Body of pancreas (tissue), 4 donors: ENCODE data around the gene CTXN1. TPM values are rescaled to one million over a fixed set of nuclear protein-coding genes. Genes with fewer than 3 reads are reported as not detected.

Source experiments
- ATAC-seq: fragments of 150-250 bp; one replicate; pipeline ENCODE4 v1.9.1; 2016
- DNase-seq, 4 donors: peaks; one replicate each; pipeline ENCODE4 v3.0.0-alpha.2; 2019
- H3K27ac ChIP-seq, 4 donors: fragments of 200-600 bp; sonication (generic); 1 replicate in 3 of 4; 2 replicates in 1 of 4; pipeline versions ENCODE4 v1.5.1 to v1.6.1; 2016 to 2019; ENCODE audit warnings: mild to moderate bottlenecking in 1 of 4, mixed read lengths in 1 of 4, moderate library complexity in 1 of 4
- H3K27me3 ChIP-seq, 2 donors: fragments of 200-600 bp; sonication (generic); one replicate each; pipeline ENCODE4 v1.6.0; 2016; ENCODE audit warnings: mild to moderate bottlenecking in 1 of 2
- H3K36me3 ChIP-seq, 2 donors: fragments of 200-600 bp; sonication (generic); replicated peaks in 1 of 2; 2 replicates each; pipeline ENCODE4 v1.5.1; 2016; ENCODE audit warnings: low read depth in 2 of 2; ENCODE audit not compliant: insufficient read depth in 1 of 2
- H3K4me1 ChIP-seq: fragments of 200-600 bp; sonication (generic); one replicate; pipeline ENCODE4 v1.6.0; 2016
- H3K4me3 ChIP-seq, 2 donors: fragments of 200-600 bp; sonication (generic); 1 replicate in 1 of 2; 2 replicates in 1 of 2; pipeline ENCODE4 v1.5.1; 2016 to 2019
- H3K9me3 ChIP-seq, 3 donors: fragments of 200-600 bp; sonication (generic); 1 replicate in 2 of 3; 2 replicates in 1 of 3; pipeline ENCODE4 v1.5.1; 2016
- CTCF ChIP-seq, 7 experiments: fragments of 450-650 bp in 4 of 7; fragments of 200-600 bp in 3 of 7; sonication (generic) in 3 of 7; IDR thresholded peaks; one replicate each; pipeline ENCODE4 v1.5.1; 2016 to 2019; ENCODE audit warnings: antibody characterized with exemption in 7 of 7
- POLR2A ChIP-seq, 3 donors: fragments of 450-650 bp; IDR thresholded peaks; one replicate each; pipeline ENCODE4 v1.6.1; 2016; ENCODE audit warnings: antibody characterized with exemption in 3 of 3, mild to moderate bottlenecking in 2 of 3
- WGBS, 2 donors: methylation state at CpG; one replicate each; pipeline ENCODE4 v1.1.5; 2017; 5-methylcytosine and 5-hydroxymethylcytosine counted together
- intact Hi-C: fragments of 100-400 bp; cut with DNase I; formaldehyde crosslinking; loops from one replicate; pipeline ENCODE4 v1.15.1; 2023
- total RNA-seq, 2 donors: library from RNA; depleted of rRNA; stranded (reverse); fragments of >200 nt; gene quantifications; one replicate each; pipeline ENCODE4 v1.1.0, GENCODE V29; 2016

Gene CTXN1
- total RNA-seq, 2 donors from 2014 or later: 5.7 to 10.2 TPM

- 55 to 65% methylated on average over 8 to 9 of the region's 10 CpGs for WGBS, 2 donors
- Histone ChIP-seq H3K27me3 (no peaks in the 10 kb centered on the region), H3K4me1 (peaks cover 53% of the 10 kb centered on the region), H3K36me3 (peaks cover 0 to 3% of the 10 kb centered on the region in 2 donors), H3K4me3 (no peak overlapping the region), H3K27ac (no peak overlapping the region), H3K9me3 (no peaks in the 10 kb centered on the region)
- ATAC-seq (no peak), DNase-seq (peak in 1 of 4 donors; percentile 13)
- intact Hi-C loops: loop anchor here (10.0 kb wide), 1 partner anchor 50 kb away; no protein-coding TSS in a partner anchor
- TF ChIP-seq CTCF (IDR thresholded peaks at IDR 0.05) (no peak), POLR2A (IDR thresholded peaks at IDR 0.05) (no peak)
Measured at GRCh38 chr19:7905268-7905667, 20.7 kb downstream of the CTXN1 start.

DNA sequence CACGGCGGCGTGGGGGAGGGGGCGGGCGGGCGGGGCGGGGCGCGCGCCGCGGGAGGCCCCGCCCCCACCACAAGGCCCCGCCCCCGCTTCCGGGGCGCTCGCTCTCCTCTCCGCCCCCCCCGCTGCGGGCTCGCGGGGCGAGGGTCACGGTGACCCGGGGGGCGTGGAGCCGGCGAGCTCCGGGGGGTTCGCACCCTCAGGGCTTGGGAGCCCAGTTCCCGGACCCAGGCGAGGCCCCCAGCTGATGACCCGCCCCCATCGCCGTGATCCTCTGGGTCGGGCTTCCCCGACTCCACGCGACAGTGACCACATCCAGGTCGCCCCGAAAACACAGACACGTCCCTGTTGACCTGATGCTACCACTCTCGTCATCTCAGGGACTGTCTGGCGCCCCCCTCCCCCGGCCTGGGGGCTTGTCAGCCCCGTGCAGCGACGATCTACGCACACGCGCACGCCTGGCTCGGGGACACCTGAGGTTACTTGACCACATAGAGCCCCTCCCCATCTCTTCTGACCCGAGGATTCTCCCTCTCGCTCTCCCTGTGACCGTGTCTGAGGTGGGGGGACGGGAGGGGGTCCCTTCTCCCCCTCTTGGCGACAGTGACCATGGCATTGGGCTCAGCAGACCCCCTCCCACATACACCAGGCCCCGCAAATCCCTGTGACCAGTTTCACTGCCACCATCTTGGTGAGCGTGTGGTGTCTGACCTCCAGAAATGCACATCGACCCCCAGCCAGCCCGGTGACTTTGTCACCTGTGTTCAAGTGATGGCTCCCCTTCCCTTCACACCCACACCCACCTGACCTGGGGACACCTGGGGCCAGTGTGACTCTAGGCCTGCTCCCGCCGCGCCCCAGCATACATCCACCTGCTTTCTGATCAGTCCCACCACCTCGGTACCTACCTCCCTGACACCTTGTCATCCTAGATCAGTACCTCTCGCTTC lies 21.6 kb downstream of the CTXN1 start:
- DNase-seq (peak in 3 of 4 donors; percentile 50 to 60 (median 55)), ATAC-seq (peak; percentile 41)
- Histone ChIP-seq H3K27ac (peak overlapping the region; percentile 76 to 91 (median 88)), H3K36me3 (no peaks in the 10 kb centered on the region), H3K9me3 (no peaks in the 10 kb centered on the region), H3K4me1 (peaks cover 53% of the 10 kb centered on the region), H3K4me3 (peak overlapping the region; percentile 57 to 88), H3K27me3 (no peaks in the 10 kb centered on the region)
- TF ChIP-seq POLR2A (IDR thresholded peaks at IDR 0.05) (no peak), CTCF (IDR thresholded peaks at IDR 0.05) (no peak)
- 9 to 45% methylated on average over 8 to 41 of the region's 68 CpGs for WGBS, 2 donors
- intact Hi-C loops: loop anchor here (10.0 kb wide), 1 partner anchor 50 kb away; no protein-coding TSS in a partner anchor

GRCh38 chr19:7903244-7904073 lies 22.5 kb downstream of the CTXN1 start, which contains the start of gene MAP2K7:
Gene MAP2K7 (plus strand): TSS chr19:7903877. CDS start chr19:7903945, 68 bp downstream.
- H3K27ac ChIP-seq: peak within 1 kb of the TSS; percentile 86 to 91 (median 89)
- no peaks in the 10 kb centered on the region for H3K27me3 ChIP-seq
- peak; percentile 60 to 91 (median 90) for TF ChIP-seq POLR2A (IDR thresholded peaks at IDR 0.05)
- peak; percentile 11 to 84 (median 46) for TF ChIP-seq CTCF (IDR thresholded peaks at IDR 0.05)

GRCh38 chr19:7902796-7903243 lies 23.1 kb downstream of the CTXN1 start:
- DNase-seq (peak in 2 of 4 donors; percentile 42 to 46), ATAC-seq (no peak)
- Histone ChIP-seq H3K9me3 (no peaks in the 10 kb centered on the region), H3K27ac (peak overlapping the region; percentile 72 to 91 (median 88)), H3K36me3 (no peaks in the 10 kb centered on the region), H3K4me3 (peak overlapping the region; percentile 46 to 52), H3K4me1 (peaks cover 53% of the 10 kb centered on the region), H3K27me3 (no peaks in the 10 kb centered on the region)
- intact Hi-C loops: loop anchor here (10.0 kb wide), 1 partner anchor 48 kb away; no protein-coding TSS in a partner anchor
- 7 to 10% methylated on average over 4 to 20 of the region's 20 CpGs for WGBS, 2 donors
- TF ChIP-seq POLR2A (IDR thresholded peaks at IDR 0.05) (no peak), CTCF (IDR thresholded peaks at IDR 0.05) (no peak)

More at GRCh38 chr19:7903244-7904073, 22.5 kb downstream of the CTXN1 start, which contains the start of gene MAP2K7:
- DNase-seq (peak; percentile 99 to 100 (median 100)), ATAC-seq (peak; percentile 92)
- 0% methylated on average over 4 to 81 of the region's 89 CpGs for WGBS, 2 donors
- intact Hi-C loops: loop anchor here (10.0 kb wide), 1 partner anchor 49 kb away; no protein-coding TSS in a partner anchor
- Histone ChIP-seq H3K4me3 (peak within 1 kb of the TSS; percentile 57 to 88), H3K4me1 (peaks cover 53% of the 10 kb centered on the region), H3K36me3 (no peaks in the 10 kb centered on the region), H3K9me3 (no peaks in the 10 kb centered on the region)
